Thymus (tissue), 11 donors: ENCODE data around the gene PAX3. TPM values are rescaled to one million over a fixed set of nuclear protein-coding genes. Genes with fewer than 3 reads are reported as not detected.

ENCODE experiments used
- DNase-seq, 9 donors: peaks; one replicate each; pipeline ENCODE4 v3.0.0-alpha.2; 2013; ENCODE audit warnings: low spot score in 9 of 9, low read depth in 6 of 9, missing footprints in 1 of 9
- H3K27ac ChIP-seq, 2 donors: one replicate each; pipeline ENCODE4 v1.5.1; 2013; ENCODE audit warnings: control low read depth in 1 of 2, low read depth in 1 of 2, low read length in 1 of 2, mild to moderate bottlenecking in 1 of 2, moderate library complexity in 1 of 2
- H3K27me3 ChIP-seq, 2 donors: one replicate each; pipeline ENCODE4 v1.5.1; 2013; ENCODE audit warnings: low read length in 1 of 2; ENCODE audit not compliant: control insufficient read depth in 2 of 2, insufficient read depth in 1 of 2
- H3K36me3 ChIP-seq, 2 donors: one replicate each; pipeline ENCODE4 v1.5.1; 2013; ENCODE audit warnings: low read length in 1 of 2, mild to moderate bottlenecking in 1 of 2, moderate library complexity in 1 of 2; ENCODE audit not compliant: control insufficient read depth in 2 of 2, insufficient read depth in 2 of 2
- H3K4me1 ChIP-seq, 2 donors: one replicate each; pipeline ENCODE4 v1.5.1; 2013; ENCODE audit warnings: low read length in 2 of 2; ENCODE audit not compliant: control insufficient read depth in 2 of 2, insufficient read depth in 2 of 2
- H3K4me3 ChIP-seq, 2 donors: one replicate each; pipeline ENCODE4 v1.5.1; 2013; ENCODE audit warnings: low read length in 2 of 2, control low read depth in 1 of 2, mild to moderate bottlenecking in 1 of 2
- H3K9me3 ChIP-seq, 2 donors: one replicate each; pipeline ENCODE4 v1.5.1; 2013; ENCODE audit warnings: low read length in 1 of 2, mild to moderate bottlenecking in 1 of 2; ENCODE audit not compliant: control insufficient read depth in 2 of 2, insufficient read depth in 1 of 2
- WGBS: extraction: QIAGEN DNeasy Blood & Tissue Kit; methylation state at CpG from one replicate; pipeline ENCODE4 v1.1.7; 2013; 5-methylcytosine and 5-hydroxymethylcytosine counted together
- polyA plus RNA-seq: library from polyadenylated mRNA; stranded (reverse); fragments of 200-250 nt; gene quantifications from one replicate; pipeline ENCODE4 v1.2.3, GENCODE V29; 2013
- total RNA-seq: library from RNA; stranded (reverse); fragments of 120-200 nt; gene quantifications from one replicate; pipeline ENCODE4 v1.2.4, GENCODE V29; 2013
- donor health status: healthy.

Gene PAX3
- total and polyA plus RNA-seq, 2 donors = 0.05 TPM

- Histone ChIP-seq H3K4me1 (peaks cover 0 to 6% of the 10 kb centered on the region in 2 donors), H3K9me3 (peaks cover 1 to 38% of the 10 kb centered on the region in 2 donors), H3K27ac (no peak overlapping the region), H3K27me3 (peaks cover 99 to 100% of the 10 kb centered on the region in 2 donors), H3K36me3 (no peaks in the 10 kb centered on the region), H3K4me3 (no peak overlapping the region)
- DNase-seq = no peak
- WGBS = 6% methylated on average over 11 of the region's 11 CpGs
Measured at GRCh38 chr2:222300726-222301052, 1.9 kb upstream of the PAX3 start.

- Histone ChIP-seq H3K36me3 (no peaks in the 10 kb centered on the region), H3K9me3 (peaks cover 1 to 36% of the 10 kb centered on the region in 2 donors), H3K27me3 (peaks cover 99 to 100% of the 10 kb centered on the region in 2 donors), H3K4me1 (peaks cover 0 to under 1% of the 10 kb centered on the region in 2 donors), H3K4me3 (no peak overlapping the region), H3K27ac (no peak overlapping the region)
- no peak for DNase-seq
- 11% methylated on average over 20 of the region's 20 CpGs for WGBS
Measured at GRCh38 chr2:222299906-222300725, 1.3 kb upstream of the PAX3 start.

DNA sequence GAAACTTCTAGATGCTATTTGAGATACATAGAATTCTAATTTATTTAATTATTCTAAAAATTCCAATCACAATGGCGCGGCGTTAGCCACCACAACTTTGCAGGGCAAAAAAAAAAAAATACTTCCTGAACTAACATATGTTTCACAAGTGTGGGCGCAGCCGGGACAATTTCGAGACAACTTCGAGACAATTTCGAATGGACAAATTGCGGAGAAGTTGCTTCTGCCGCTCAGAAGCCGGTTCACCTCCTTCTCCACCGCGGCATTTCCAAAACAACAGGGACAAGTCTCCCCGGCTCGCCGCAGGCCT lies 842 bp downstream of the PAX3 start:
- DNase-seq = no peak
- Histone ChIP-seq H3K27ac (no peak overlapping the region), H3K4me1 (no peaks in the 10 kb centered on the region), H3K27me3 (peaks cover 96 to 100% of the 10 kb centered on the region in 2 donors), H3K4me3 (no peak overlapping the region), H3K36me3 (no peaks in the 10 kb centered on the region), H3K9me3 (peaks cover 1 to 31% of the 10 kb centered on the region in 2 donors)
- 5% methylated on average over 16 of the region's 16 CpGs for WGBS

DNA sequence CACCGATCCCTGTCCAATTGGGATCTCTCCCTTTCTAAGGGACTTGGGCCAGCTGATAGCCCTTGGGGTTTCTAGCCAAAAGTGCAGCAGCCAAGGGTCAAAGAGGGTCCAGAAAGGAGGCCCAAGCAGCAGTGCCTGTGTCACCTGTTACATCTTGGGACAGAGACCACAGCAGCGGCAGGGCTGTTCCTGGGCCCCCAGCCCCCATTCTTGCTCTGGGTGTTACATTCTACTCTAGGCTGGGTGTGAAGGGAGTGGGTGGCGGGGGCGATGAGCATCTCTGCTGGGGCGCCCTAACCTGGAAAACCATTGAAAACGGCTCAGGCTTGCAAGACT lies 1.2 kb downstream of the PAX3 start:
- no peak overlapping the region for H3K4me3 ChIP-seq
- DNase-seq = no peak
- WGBS = 10% methylated on average over 6 of the region's 6 CpGs
- H3K27ac ChIP-seq = no peak overlapping the region
- peaks cover under 1 to 29% of the 10 kb centered on the region in 2 donors for H3K9me3 ChIP-seq
- peaks cover 96 to 100% of the 10 kb centered on the region in 2 donors for H3K27me3 ChIP-seq
- H3K36me3 ChIP-seq = no peaks in the 10 kb centered on the region
- H3K4me1 ChIP-seq = no peaks in the 10 kb centered on the region

DNA sequence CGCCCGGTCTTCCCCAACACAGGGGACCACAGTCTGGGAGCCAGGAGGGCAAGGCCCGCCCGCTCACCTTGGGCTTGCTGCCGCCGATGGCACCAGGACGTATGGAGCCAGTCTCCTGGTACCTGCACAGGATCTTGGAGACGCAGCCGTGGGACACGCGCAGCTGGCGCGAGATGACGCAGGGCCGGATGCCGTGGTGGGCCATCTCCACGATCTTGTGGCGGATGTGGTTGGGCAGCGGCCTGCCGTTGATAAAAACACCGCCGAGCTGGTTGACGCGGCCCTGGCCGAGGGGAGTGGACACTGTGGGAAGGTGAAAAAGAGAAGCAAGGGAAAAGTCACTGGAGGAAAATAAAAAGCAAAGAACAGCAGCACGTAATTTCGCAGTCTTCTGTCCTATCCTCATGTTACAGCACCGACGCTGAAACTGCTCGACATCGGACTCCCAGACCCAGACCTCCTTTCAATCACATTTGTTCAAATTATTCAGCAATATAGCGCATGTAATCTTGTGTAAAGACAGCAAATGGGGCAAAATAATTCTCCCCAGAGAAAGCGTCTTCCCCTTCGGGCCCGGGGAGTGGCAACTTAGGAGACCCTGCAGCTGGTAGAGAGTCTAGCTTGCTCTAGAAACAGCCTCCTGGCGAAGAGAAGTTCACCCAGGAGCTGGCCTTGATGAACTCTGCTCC lies 1.7 kb downstream of the PAX3 start:
- Histone ChIP-seq H3K36me3 (no peaks in the 10 kb centered on the region), H3K4me1 (no peaks in the 10 kb centered on the region), H3K27ac (no peak overlapping the region), H3K9me3 (peaks cover 0 to 24% of the 10 kb centered on the region in 2 donors), H3K27me3 (peaks cover 96 to 100% of the 10 kb centered on the region in 2 donors), H3K4me3 (no peak overlapping the region)
- DNase-seq = no peak
- WGBS = 7% methylated on average over 36 of the region's 36 CpGs

GRCh38 chr2:222296311-222296741 lies 2.5 kb downstream of the PAX3 start:
- Histone ChIP-seq H3K4me1 (no peaks in the 10 kb centered on the region), H3K27ac (no peak overlapping the region), H3K36me3 (no peaks in the 10 kb centered on the region), H3K9me3 (peaks cover 0 to 21% of the 10 kb centered on the region in 2 donors), H3K27me3 (peaks cover 95 to 100% of the 10 kb centered on the region in 2 donors), H3K4me3 (no peak overlapping the region)
- no peak for DNase-seq
- 8% methylated on average over 6 of the region's 6 CpGs for WGBS

DNA sequence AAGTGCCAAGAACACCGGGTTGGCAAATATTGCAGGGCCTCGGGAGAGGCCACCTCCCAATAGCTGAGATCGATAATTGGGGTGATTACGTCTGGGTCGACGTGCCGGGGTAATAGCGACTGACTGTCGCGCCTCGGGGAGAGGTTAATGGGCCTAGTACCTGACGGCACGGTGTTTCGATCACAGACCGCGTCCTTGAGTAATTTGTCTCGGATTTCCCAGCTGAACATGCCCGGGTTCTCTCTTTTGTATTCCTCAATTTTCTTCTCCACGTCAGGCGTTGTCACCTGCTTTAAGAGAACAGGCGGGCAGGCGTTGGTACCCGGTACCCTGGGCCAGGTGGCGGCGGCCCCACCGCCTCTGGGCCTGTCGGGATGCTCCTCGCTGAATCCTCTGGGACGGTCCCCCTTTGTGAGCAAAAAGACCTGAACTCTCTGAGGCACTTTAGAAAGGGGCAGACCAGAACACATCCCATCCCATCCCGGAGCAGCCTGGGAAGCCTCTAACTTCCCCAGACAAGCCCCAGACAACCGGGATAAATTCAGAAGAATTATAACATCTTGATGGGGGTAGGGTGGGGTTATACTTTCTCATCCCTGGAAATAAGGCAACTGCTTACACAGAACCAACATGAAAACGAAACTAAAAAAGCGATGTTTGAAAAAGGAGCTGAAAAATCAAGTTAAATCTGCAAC lies 3.3 kb downstream of the PAX3 start:
- Histone ChIP-seq H3K9me3 (peaks cover 0 to 21% of the 10 kb centered on the region in 2 donors), H3K36me3 (no peaks in the 10 kb centered on the region), H3K27me3 (peaks cover 95 to 100% of the 10 kb centered on the region in 2 donors), H3K27ac (no peak overlapping the region), H3K4me1 (no peaks in the 10 kb centered on the region), H3K4me3 (no peak overlapping the region)
- WGBS = 5% methylated on average over 33 of the region's 33 CpGs
- no peak for DNase-seq

DNA sequence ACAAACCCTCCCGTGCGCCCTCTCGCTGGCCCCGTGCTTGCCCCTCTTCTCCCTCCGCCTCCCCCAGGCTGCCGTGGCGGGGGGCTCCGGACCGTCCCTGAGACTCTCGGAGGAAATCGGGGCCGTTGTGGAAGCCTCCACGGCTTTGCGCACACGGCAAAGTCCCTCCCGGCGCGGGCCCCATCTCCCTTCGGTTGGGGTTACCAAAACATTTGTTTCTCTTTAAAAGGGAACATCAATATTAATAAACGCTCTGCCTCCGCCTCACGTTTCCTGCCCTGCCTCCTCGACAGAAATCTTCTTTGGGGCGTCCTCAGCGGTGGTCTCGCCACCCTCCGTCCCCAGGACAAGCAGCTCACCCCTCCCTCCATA lies 3.8 kb downstream of the PAX3 start:
- Histone ChIP-seq H3K27ac (no peak overlapping the region), H3K9me3 (peaks cover 0 to 21% of the 10 kb centered on the region in 2 donors), H3K36me3 (no peaks in the 10 kb centered on the region), H3K4me3 (no peak overlapping the region), H3K4me1 (no peaks in the 10 kb centered on the region), H3K27me3 (peaks cover 94 to 100% of the 10 kb centered on the region in 2 donors)
- 7% methylated on average over 27 of the region's 27 CpGs for WGBS
- no peak for DNase-seq
